Kidney (tissue), 14 donors: Measurements from ENCODE around the gene ZNF606. TPM values are rescaled to one million over a fixed set of nuclear protein-coding genes. Genes with fewer than 3 reads are reported as not detected.
A peak's percentile ranks its signal among the peaks of the same experiment; 100 is the strongest.

Source experiments
- DNase-seq, 5 donors: peaks; one replicate each; pipeline ENCODE4 v3.0.0-alpha.2; 2013 to 2020
- FAIRE-seq: peaks from 2 replicates; lab custom pipeline; 2012; peaks lifted over from hg19 to GRCh38; lab: Jason Lieb, UNC
- H3K27ac ChIP-seq, 2 donors: one replicate each; pipeline ENCODE4 v1.7.0; 2013; ENCODE audit warnings: low read depth in 2 of 2, low read length in 2 of 2, inconsistent platforms in 1 of 2
- H3K27me3 ChIP-seq: one replicate; pipeline ENCODE4 v1.7.1; 2013; ENCODE audit warnings: low read length, inconsistent platforms; ENCODE audit not compliant: control insufficient read depth, insufficient read depth
- H3K36me3 ChIP-seq, 3 donors: one replicate each; pipeline versions ENCODE4 v1.7.0 to v1.7.1; 2013; ENCODE audit warnings: low read length in 3 of 3, control low read depth in 1 of 3, inconsistent platforms in 1 of 3; ENCODE audit not compliant: insufficient read depth in 3 of 3, control insufficient read depth in 2 of 3
- H3K4me1 ChIP-seq, 3 donors: one replicate each; pipeline versions ENCODE4 v1.7.0 to v1.7.1; 2013; ENCODE audit warnings: low read length in 3 of 3, inconsistent platforms in 1 of 3, low read depth in 1 of 3; ENCODE audit not compliant: control insufficient read depth in 2 of 3, insufficient read depth in 2 of 3
- H3K4me3 ChIP-seq, 3 donors: one replicate each; pipeline versions ENCODE4 v1.7.0 to v1.8.1; 2013; ENCODE audit warnings: low read length in 3 of 3, control low read depth in 1 of 3, inconsistent platforms in 1 of 3
- H3K9ac ChIP-seq, 3 donors: one replicate each; pipeline versions ENCODE4 v1.7.0 to v1.7.1; 2013; ENCODE audit warnings: low read length in 3 of 3, control low read depth in 1 of 3, inconsistent platforms in 1 of 3
- H3K9me3 ChIP-seq, 3 donors: one replicate each; pipeline versions ENCODE4 v1.7.0 to v1.7.1; 2013; ENCODE audit warnings: low read length in 3 of 3, control low read depth in 1 of 3, inconsistent platforms in 1 of 3; ENCODE audit not compliant: control insufficient read depth in 2 of 3, insufficient read depth in 1 of 3
- CTCF ChIP-seq: IDR thresholded peaks from 3 replicates; pipeline ENCODE4 v1.5.1; 2012; ENCODE audit warnings: mild to moderate bottlenecking, moderate library complexity, borderline replicate concordance; ENCODE audit not compliant: insufficient read depth; ENCODE audit errors: extremely low read depth
- intact Hi-C: fragments of 100-400 bp; cut with DNase I; formaldehyde crosslinking; loops from one replicate; pipeline ENCODE4 v1.11.1; 2022
- polyA plus RNA-seq: library from polyadenylated mRNA; stranded (reverse); fragments of 350-450 nt; fragmentation: Illumina TruSeq; extraction: RNeasy Lipid Tissue Mini Kit (QIAGEN cat#74804); gene quantifications from one replicate; pipeline ENCODE4 v1.2.3, GENCODE V29; 2014; ENCODE audit warnings: low read depth, low replicate concordance; ENCODE audit not compliant: insufficient read depth
- total RNA-seq: library from RNA; stranded (reverse); fragmentation: NEBNext Ultra II Directional; extraction: Animal tissue kit (Norgen Biotek cat#: 25700); gene quantifications from one replicate; pipeline ENCODE4 v1.2.1, GENCODE V29; 2021
- donor health status: control.
- donor health status: control.
- donor health status: control.
- donor health status: control.
- donor health status: control.
- donor health status: DM: yes; HTN: yes; CAD: no.
- donor health status: Normal renal cell carcinoma (clear cell type).

ZNF606 gene
- total and polyA plus RNA-seq, 2 donors from 2014 or later = 7.2 to 23.0 TPM

- no peak within 1 kb of the TSS for H3K9ac ChIP-seq
- H3K36me3 ChIP-seq = no peaks in the 10 kb centered on the region
- no peak for TF ChIP-seq CTCF
- no peak for FAIRE-seq
- peak; percentile 97 to 99 (median 98) for DNase-seq
- H3K27ac ChIP-seq = no peak within 1 kb of the TSS
- no peaks in the 10 kb centered on the region for H3K4me1 ChIP-seq
- peak within 1 kb of the TSS in 2 of 3 donors; percentile 36 to 37 for H3K4me3 ChIP-seq
- no peaks in the 10 kb centered on the region for H3K27me3 ChIP-seq
- intact Hi-C loops = no loop called here
- peaks cover 0 to 4% (median 0%) of the 10 kb centered on the region in 3 donors for H3K9me3 ChIP-seq
Measured at GRCh38 chr19:58033741-58034476, 31.3 kb upstream of the ZNF606 start, which contains the start of gene ZSCAN1. Gene ZSCAN1 (plus strand): TSS chr19:58034025. CDS start chr19:58037837, 3,812 bp downstream.

- intact Hi-C loops = no loop called here
- H3K9ac ChIP-seq = no peak overlapping the region
- FAIRE-seq = no peak
- no peak for DNase-seq
- H3K27ac ChIP-seq = no peak overlapping the region
- H3K36me3 ChIP-seq = no peaks in the 10 kb centered on the region
- TF ChIP-seq CTCF = no peak
- no peaks in the 10 kb centered on the region for H3K9me3 ChIP-seq
- H3K27me3 ChIP-seq = no peaks in the 10 kb centered on the region
- no peaks in the 10 kb centered on the region for H3K4me1 ChIP-seq
- H3K4me3 ChIP-seq = no peak overlapping the region
Measured at GRCh38 chr19:58024661-58025060, 22.0 kb upstream of the ZNF606 start.

- Histone ChIP-seq H3K9ac (no peak overlapping the region), H3K9me3 (peaks cover 0 to under 1% (median 0%) of the 10 kb centered on the region in 3 donors), H3K36me3 (no peaks in the 10 kb centered on the region), H3K27me3 (no peaks in the 10 kb centered on the region), H3K4me1 (no peaks in the 10 kb centered on the region), H3K27ac (no peak overlapping the region), H3K4me3 (no peak overlapping the region)
- TF ChIP-seq CTCF = no peak
- intact Hi-C loops = no loop called here
- FAIRE-seq = no peak
- DNase-seq = no peak
Measured at GRCh38 chr19:58022283-58022660, 19.7 kb upstream of the ZNF606 start.
